ENCODE results near the gene FABP1.

The FABP1 gene

GRCh38 chr2:88074150-88074549, 53.7 kb downstream of the FABP1 start:
- no peaks in the 10 kb centered on the region for H3K36me3 ChIP-seq (replicated peaks)
- TF ChIP-seq CTCF (IDR thresholded peaks at IDR 0.05; ENCODE audit: low read depth, low read length, missing control alignments), result no peak
- no peak for DNase-seq
- no peaks in the 10 kb centered on the region for H3K27me3 ChIP-seq (replicated peaks)
- in situ Hi-C loops (cut with HindIII; ENCODE audit: low pct_ligation_motif_present, low sequenced_read_pairs), result no loop called here
- no peak overlapping the region for H3K27ac ChIP-seq
- no peak overlapping the region for H3K4me3 ChIP-seq (ENCODE audit: low read depth, low read length)

All from brain microvascular endothelial cell (primary cell).